Peyer's patch (tissue), 4 donors: ENCODE results near the gene OOSP1.

Source experiments
- POLR2A ChIP-seq, 2 donors: fragments of 450-650 bp; IDR thresholded peaks; one replicate each; pipeline ENCODE4 v1.5.1; 2017; ENCODE audit warnings: antibody characterized with exemption in 2 of 2, mild to moderate bottlenecking in 2 of 2, moderate library complexity in 2 of 2
- TF ChIP-seq, protein P1 (sequence below), 6 experiments: fragments of 450-650 bp in 4 of 6; fragments of 200-600 bp in 2 of 6; sonication (generic) in 1 of 6; IDR thresholded peaks; one replicate each; pipeline ENCODE4 v1.5.1; 2017 to 2019; ENCODE audit warnings: antibody characterized with exemption in 6 of 6, mild to moderate bottlenecking in 3 of 6, moderate library complexity in 1 of 6

DNA sequence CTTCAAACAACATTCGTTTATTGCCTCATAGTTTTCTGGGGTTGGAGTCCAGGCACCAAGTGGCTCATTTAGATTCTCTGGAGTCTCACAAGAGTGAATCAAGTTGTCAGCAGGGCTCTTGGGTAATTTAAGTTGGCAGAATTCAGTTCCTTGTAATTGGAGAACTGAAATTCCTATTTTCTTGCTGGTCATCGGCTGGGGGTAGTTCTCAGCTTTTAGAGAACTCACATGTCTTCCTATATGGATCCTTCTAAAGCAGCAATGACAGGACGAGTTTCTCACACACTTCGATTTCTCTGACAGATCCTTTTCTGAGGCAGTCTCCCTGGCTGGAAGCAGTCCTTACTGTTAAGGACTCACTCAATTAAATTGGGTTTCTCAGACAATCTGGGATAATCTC, 61.5 kb downstream of the OOSP1 start:
- TF ChIP-seq, protein P1, sequence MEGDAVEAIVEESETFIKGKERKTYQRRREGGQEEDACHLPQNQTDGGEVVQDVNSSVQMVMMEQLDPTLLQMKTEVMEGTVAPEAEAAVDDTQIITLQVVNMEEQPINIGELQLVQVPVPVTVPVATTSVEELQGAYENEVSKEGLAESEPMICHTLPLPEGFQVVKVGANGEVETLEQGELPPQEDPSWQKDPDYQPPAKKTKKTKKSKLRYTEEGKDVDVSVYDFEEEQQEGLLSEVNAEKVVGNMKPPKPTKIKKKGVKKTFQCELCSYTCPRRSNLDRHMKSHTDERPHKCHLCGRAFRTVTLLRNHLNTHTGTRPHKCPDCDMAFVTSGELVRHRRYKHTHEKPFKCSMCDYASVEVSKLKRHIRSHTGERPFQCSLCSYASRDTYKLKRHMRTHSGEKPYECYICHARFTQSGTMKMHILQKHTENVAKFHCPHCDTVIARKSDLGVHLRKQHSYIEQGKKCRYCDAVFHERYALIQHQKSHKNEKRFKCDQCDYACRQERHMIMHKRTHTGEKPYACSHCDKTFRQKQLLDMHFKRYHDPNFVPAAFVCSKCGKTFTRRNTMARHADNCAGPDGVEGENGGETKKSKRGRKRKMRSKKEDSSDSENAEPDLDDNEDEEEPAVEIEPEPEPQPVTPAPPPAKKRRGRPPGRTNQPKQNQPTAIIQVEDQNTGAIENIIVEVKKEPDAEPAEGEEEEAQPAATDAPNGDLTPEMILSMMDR (IDR thresholded peaks at IDR 0.05): no peak
- TF ChIP-seq POLR2A (IDR thresholded peaks at IDR 0.05): no peak
